Measurements from ENCODE around the gene BTG4.

DNA sequence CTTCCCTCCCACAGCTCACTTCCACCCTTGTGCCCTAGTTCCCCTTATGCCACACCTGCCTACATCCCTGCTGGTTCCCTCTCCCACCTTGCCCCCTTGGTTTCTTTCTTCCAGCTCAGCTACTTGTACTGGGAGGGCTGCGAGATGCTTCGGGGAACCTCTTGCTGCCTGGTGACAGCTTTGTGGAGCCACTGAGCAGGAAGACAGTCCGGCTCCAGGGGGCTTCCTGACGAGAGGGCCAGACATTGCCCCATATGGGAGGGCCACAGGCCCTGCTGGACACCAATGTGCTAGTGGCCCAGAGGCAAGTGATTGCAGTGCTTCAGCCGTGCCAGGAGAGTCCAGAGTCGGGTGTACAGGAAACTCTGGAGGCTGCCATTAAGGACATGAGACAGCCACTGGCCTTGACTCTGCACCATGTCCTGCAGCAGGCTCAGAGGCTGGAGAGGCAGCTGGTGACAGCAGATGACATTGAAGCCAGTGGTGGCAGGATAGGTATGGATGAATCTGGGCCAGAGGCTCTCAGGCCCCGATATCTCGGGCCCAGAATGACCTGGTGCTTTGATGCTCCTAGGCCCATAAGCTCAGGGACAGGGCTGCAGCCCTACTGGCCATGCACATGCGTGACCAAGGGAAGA lies 54.3 kb downstream of the BTG4 start:
- TF ChIP-seq, protein P1, sequence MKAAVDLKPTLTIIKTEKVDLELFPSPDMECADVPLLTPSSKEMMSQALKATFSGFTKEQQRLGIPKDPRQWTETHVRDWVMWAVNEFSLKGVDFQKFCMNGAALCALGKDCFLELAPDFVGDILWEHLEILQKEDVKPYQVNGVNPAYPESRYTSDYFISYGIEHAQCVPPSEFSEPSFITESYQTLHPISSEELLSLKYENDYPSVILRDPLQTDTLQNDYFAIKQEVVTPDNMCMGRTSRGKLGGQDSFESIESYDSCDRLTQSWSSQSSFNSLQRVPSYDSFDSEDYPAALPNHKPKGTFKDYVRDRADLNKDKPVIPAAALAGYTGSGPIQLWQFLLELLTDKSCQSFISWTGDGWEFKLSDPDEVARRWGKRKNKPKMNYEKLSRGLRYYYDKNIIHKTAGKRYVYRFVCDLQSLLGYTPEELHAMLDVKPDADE (IDR thresholded peaks at IDR 0.05) = no peak
- TF ChIP-seq, protein P2, sequence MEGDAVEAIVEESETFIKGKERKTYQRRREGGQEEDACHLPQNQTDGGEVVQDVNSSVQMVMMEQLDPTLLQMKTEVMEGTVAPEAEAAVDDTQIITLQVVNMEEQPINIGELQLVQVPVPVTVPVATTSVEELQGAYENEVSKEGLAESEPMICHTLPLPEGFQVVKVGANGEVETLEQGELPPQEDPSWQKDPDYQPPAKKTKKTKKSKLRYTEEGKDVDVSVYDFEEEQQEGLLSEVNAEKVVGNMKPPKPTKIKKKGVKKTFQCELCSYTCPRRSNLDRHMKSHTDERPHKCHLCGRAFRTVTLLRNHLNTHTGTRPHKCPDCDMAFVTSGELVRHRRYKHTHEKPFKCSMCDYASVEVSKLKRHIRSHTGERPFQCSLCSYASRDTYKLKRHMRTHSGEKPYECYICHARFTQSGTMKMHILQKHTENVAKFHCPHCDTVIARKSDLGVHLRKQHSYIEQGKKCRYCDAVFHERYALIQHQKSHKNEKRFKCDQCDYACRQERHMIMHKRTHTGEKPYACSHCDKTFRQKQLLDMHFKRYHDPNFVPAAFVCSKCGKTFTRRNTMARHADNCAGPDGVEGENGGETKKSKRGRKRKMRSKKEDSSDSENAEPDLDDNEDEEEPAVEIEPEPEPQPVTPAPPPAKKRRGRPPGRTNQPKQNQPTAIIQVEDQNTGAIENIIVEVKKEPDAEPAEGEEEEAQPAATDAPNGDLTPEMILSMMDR (conservative IDR thresholded peaks at IDR 0.05; ENCODE audit: low read depth in 2 of 2) = no peak
- TF ChIP-seq EZH2phosphoT487 (IDR thresholded peaks at IDR 0.05; ENCODE audit: unreplicated experiment) (no peak), EZH2 (IDR thresholded peaks at IDR 0.05; ENCODE audit: low read depth, unreplicated experiment) (no peak), POLR2AphosphoS5 (IDR thresholded peaks at IDR 0.05; ENCODE audit: low read depth) (no peak), NANOG (IDR thresholded peaks at IDR 0.05; ENCODE audit: borderline replicate concordance) (no peak), CREB1 (CRISPR knock-in tag; IDR thresholded peaks at IDR 0.05; ENCODE audit: low read depth) (no peak)
- TF ChIP-seq, protein P3, sequence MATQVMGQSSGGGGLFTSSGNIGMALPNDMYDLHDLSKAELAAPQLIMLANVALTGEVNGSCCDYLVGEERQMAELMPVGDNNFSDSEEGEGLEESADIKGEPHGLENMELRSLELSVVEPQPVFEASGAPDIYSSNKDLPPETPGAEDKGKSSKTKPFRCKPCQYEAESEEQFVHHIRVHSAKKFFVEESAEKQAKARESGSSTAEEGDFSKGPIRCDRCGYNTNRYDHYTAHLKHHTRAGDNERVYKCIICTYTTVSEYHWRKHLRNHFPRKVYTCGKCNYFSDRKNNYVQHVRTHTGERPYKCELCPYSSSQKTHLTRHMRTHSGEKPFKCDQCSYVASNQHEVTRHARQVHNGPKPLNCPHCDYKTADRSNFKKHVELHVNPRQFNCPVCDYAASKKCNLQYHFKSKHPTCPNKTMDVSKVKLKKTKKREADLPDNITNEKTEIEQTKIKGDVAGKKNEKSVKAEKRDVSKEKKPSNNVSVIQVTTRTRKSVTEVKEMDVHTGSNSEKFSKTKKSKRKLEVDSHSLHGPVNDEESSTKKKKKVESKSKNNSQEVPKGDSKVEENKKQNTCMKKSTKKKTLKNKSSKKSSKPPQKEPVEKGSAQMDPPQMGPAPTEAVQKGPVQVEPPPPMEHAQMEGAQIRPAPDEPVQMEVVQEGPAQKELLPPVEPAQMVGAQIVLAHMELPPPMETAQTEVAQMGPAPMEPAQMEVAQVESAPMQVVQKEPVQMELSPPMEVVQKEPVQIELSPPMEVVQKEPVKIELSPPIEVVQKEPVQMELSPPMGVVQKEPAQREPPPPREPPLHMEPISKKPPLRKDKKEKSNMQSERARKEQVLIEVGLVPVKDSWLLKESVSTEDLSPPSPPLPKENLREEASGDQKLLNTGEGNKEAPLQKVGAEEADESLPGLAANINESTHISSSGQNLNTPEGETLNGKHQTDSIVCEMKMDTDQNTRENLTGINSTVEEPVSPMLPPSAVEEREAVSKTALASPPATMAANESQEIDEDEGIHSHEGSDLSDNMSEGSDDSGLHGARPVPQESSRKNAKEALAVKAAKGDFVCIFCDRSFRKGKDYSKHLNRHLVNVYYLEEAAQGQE (IDR thresholded peaks at IDR 0.05; ENCODE audit: unreplicated experiment) = no peak

Data from GM23338 (cell line).